Stomach (tissue), 4 donors: ENCODE results near the gene ANKS1B.

Source experiments
- POLR2A ChIP-seq, 4 donors: fragments of 450-650 bp; IDR thresholded peaks; one replicate each; pipeline ENCODE4 v1.6.1; 2016; ENCODE audit warnings: antibody characterized with exemption in 4 of 4, control low read depth in 2 of 4, mild to moderate bottlenecking in 1 of 4, moderate library complexity in 1 of 4
- POLR2AphosphoS5 ChIP-seq, 3 donors: sonication (generic); formaldehyde crosslinking; IDR thresholded peaks; one replicate each; pipeline ENCODE4 v1.6.1; 2016; ENCODE audit warnings: antibody characterized with exemption in 3 of 3
- TF ChIP-seq, protein P1 (sequence below), 7 experiments: fragments of 450-650 bp in 4 of 7; fragments of 200-600 bp in 3 of 7; sonication (generic) in 3 of 7; IDR thresholded peaks; one replicate each; pipeline ENCODE4 v1.5.1; 2016 to 2019; ENCODE audit warnings: antibody characterized with exemption in 7 of 7, control low read depth in 2 of 7, mild to moderate bottlenecking in 1 of 7

DNA sequence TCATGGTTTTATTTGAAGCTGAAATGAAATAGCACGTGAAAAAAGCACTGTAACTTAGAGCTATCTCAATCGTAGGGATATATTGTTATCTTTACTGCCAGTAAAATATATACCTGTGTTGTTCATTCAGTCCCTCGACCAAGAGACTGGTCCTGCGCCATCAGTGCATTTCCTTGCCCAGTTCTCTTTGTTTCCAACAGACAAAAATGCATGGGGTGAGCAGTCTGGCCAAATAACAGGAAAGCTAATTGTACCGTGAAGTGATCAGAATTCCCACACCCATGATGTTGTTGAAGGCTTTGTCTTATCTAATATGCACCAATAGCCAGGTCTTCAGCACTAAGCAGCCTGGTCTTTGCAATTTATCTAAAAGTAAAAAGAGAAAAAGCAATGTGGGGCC is 814.3 kb downstream of the ANKS1B start:
- TF ChIP-seq, protein P1, sequence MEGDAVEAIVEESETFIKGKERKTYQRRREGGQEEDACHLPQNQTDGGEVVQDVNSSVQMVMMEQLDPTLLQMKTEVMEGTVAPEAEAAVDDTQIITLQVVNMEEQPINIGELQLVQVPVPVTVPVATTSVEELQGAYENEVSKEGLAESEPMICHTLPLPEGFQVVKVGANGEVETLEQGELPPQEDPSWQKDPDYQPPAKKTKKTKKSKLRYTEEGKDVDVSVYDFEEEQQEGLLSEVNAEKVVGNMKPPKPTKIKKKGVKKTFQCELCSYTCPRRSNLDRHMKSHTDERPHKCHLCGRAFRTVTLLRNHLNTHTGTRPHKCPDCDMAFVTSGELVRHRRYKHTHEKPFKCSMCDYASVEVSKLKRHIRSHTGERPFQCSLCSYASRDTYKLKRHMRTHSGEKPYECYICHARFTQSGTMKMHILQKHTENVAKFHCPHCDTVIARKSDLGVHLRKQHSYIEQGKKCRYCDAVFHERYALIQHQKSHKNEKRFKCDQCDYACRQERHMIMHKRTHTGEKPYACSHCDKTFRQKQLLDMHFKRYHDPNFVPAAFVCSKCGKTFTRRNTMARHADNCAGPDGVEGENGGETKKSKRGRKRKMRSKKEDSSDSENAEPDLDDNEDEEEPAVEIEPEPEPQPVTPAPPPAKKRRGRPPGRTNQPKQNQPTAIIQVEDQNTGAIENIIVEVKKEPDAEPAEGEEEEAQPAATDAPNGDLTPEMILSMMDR (IDR thresholded peaks at IDR 0.05): no peak
- TF ChIP-seq POLR2A (IDR thresholded peaks at IDR 0.05): no peak
- no peak for TF ChIP-seq POLR2AphosphoS5 (IDR thresholded peaks at IDR 0.05)
